Epidermal melanocyte (primary cell): Measurements from ENCODE around the gene FGF8.

Experiments
- DNase-seq: peaks from one replicate; pipeline ENCODE4 v3.0.0; 2011; ENCODE audit warnings: low spot score; ENCODE audit not compliant: insufficient read length

Gene FGF8

GRCh38 chr10:101732096-101732495 is 43.8 kb downstream of the FGF8 start:
- no peak for DNase-seq

- DNase-seq = no peak
Measured at GRCh38 chr10:101726115-101726387, 49.9 kb downstream of the FGF8 start.

GRCh38 chr10:101725296-101726114 is 50.4 kb downstream of the FGF8 start:
- DNase-seq = no peak

- DNase-seq = no peak
Measured at GRCh38 chr10:101724446-101724845, 51.5 kb downstream of the FGF8 start.

- no peak for DNase-seq
Measured at GRCh38 chr10:101723176-101723575, 52.7 kb downstream of the FGF8 start.

GRCh38 chr10:101721806-101722205 is 54.1 kb downstream of the FGF8 start:
- no peak for DNase-seq

GRCh38 chr10:101720606-101721230 is 55.2 kb downstream of the FGF8 start:
- no peak for DNase-seq
